Karpas-422 (cell line): ENCODE measurements around the gene ITIH2. TPM values are rescaled to one million over a fixed set of nuclear protein-coding genes. Genes with fewer than 3 reads are reported as not detected.
"Not testable (repeated sequence)": the region's sequence is repeated elsewhere in the genome, so short reads cannot be mapped to it uniquely, and the experiment has no call there.

Experiments used
- DNase-seq: peaks from one replicate; pipeline ENCODE4 v3.0.0-alpha.2; 2015
- H2AFZ ChIP-seq: fragments of 200-600 bp; sonication (generic); 2 replicates; pipeline ENCODE4 v1.6.1; 2014; ENCODE audit warnings: antibody characterized with exemption, low read length, mixed read lengths
- H3K27ac ChIP-seq: fragments of 200-600 bp; sonication (generic); 2 replicates; pipeline ENCODE4 v1.5.1; 2014; ENCODE audit warnings: mild to moderate bottlenecking, low read length, moderate library complexity
- H3K27me3 ChIP-seq: fragments of 200-600 bp; sonication (generic); 2 replicates; pipeline ENCODE4 v1.6.1; 2014; ENCODE audit warnings: low read length, mixed read lengths
- H3K36me3 ChIP-seq: fragments of 200-600 bp; sonication (generic); 2 replicates; pipeline ENCODE4 v1.6.1; 2014; ENCODE audit warnings: low read length, mixed read lengths; ENCODE audit not compliant: insufficient read depth
- H3K4me1 ChIP-seq: fragments of 200-600 bp; sonication (generic); 2 replicates; pipeline ENCODE4 v1.6.1; 2014; ENCODE audit warnings: mild to moderate bottlenecking, low read length, mixed read lengths
- H3K4me2 ChIP-seq: fragments of 200-600 bp; sonication (generic); 2 replicates; pipeline ENCODE4 v1.6.1; 2014; ENCODE audit warnings: low read length, low read depth, mild to moderate bottlenecking; ENCODE audit not compliant: poor library complexity, severe bottlenecking
- H3K4me3 ChIP-seq: fragments of 200-600 bp; sonication (generic); 2 replicates; pipeline ENCODE4 v1.5.1; 2014; ENCODE audit warnings: mild to moderate bottlenecking, antibody characterized with exemption, low read length, mixed read lengths
- H3K79me2 ChIP-seq: fragments of 200-600 bp; sonication (generic); 2 replicates; pipeline ENCODE4 v1.6.1; 2014; ENCODE audit warnings: mild to moderate bottlenecking, low read length, mixed read lengths
- H3K9ac ChIP-seq: fragments of 200-600 bp; sonication (generic); 2 replicates; pipeline ENCODE4 v1.6.0; 2014; ENCODE audit warnings: low read length
- H3K9me2 ChIP-seq: fragments of 200-600 bp; sonication (generic), shearing (Covaris generic); replicated peaks from 2 replicates; pipeline ENCODE4 v1.6.0; 2014; ENCODE audit warnings: mild to moderate bottlenecking, low read length, moderate library complexity; ENCODE audit not compliant: insufficient read depth
- H3K9me3 ChIP-seq: fragments of 300-700, 200-600 bp; sonication (generic); 2 replicates; pipeline ENCODE4 v1.6.1; 2014; ENCODE audit warnings: low read length, mixed read lengths
- H4K20me1 ChIP-seq: fragments of 200-600 bp; sonication (generic); 2 replicates; pipeline ENCODE4 v1.6.1; 2014; ENCODE audit warnings: mild to moderate bottlenecking, antibody characterized with exemption, low read length, low read depth; ENCODE audit not compliant: insufficient read depth
- total RNA-seq: library from RNA; depleted of rRNA; stranded (reverse); fragments of >200 nt; shearing (Covaris generic); gene quantifications from 2 replicates; pipeline ENCODE4 v1.2.3, GENCODE V29; 2014; ENCODE audit warnings: low replicate concordance

The ITIH2 gene
- total RNA-seq, 1 experiment from 2014 or later = not detected

GRCh38 chr10:7667262-7668141 lies 35.6 kb upstream of the ITIH2 start:
- Histone ChIP-seq H3K4me2 (no peak overlapping the region), H3K9me2 (no peaks in the 10 kb centered on the region), H2AFZ (no peak overlapping the region), H4K20me1 (no peaks in the 10 kb centered on the region), H3K36me3 (no peaks in the 10 kb centered on the region), H3K4me1 (no peaks in the 10 kb centered on the region), H3K4me3 (no peak overlapping the region), H3K27ac (no peak overlapping the region), H3K9ac (no peak overlapping the region), H3K9me3 (no peaks in the 10 kb centered on the region), H3K79me2 (no peaks in the 10 kb centered on the region), H3K27me3 (0 out of 2 replicates have a peak, but pooled peaks cover 2% of the 10 kb centered on the region)
- no peak for DNase-seq

- no peaks in the 10 kb centered on the region for H3K79me2 ChIP-seq
- H4K20me1 ChIP-seq = no peaks in the 10 kb centered on the region
- no peak overlapping the region for H3K27ac ChIP-seq
- H3K36me3 ChIP-seq = no peaks in the 10 kb centered on the region
- H3K4me2 ChIP-seq = no peak overlapping the region
- no peak for DNase-seq
- no peak overlapping the region for H3K4me3 ChIP-seq
- H3K9ac ChIP-seq = no peak overlapping the region
- H2AFZ ChIP-seq = no peak overlapping the region
- no peaks in the 10 kb centered on the region for H3K9me3 ChIP-seq
- no peaks in the 10 kb centered on the region for H3K4me1 ChIP-seq
- H3K27me3 ChIP-seq = no peaks in the 10 kb centered on the region
- no peaks in the 10 kb centered on the region for H3K9me2 ChIP-seq
Observed at GRCh38 chr10:7670157-7670556, 33.0 kb upstream of the ITIH2 start.

GRCh38 chr10:7672341-7673134 lies 30.6 kb upstream of the ITIH2 start:
- Histone ChIP-seq H3K27ac (no peak overlapping the region), H3K4me1 (no peaks in the 10 kb centered on the region), H3K36me3 (no peaks in the 10 kb centered on the region), H3K9ac (no peak overlapping the region), H3K79me2 (no peaks in the 10 kb centered on the region), H3K9me2 (no peaks in the 10 kb centered on the region), H3K4me2 (no peak overlapping the region), H2AFZ (no peak overlapping the region), H3K27me3 (no peaks in the 10 kb centered on the region), H3K4me3 (no peak overlapping the region), H3K9me3 (no peaks in the 10 kb centered on the region), H4K20me1 (no peaks in the 10 kb centered on the region)
- DNase-seq = no peak

GRCh38 chr10:7679256-7679655 lies 23.9 kb upstream of the ITIH2 start:
- no peaks in the 10 kb centered on the region for H3K4me1 ChIP-seq
- no peak overlapping the region for H3K9ac ChIP-seq

GRCh38 chr10:7680078-7680477 lies 23.0 kb upstream of the ITIH2 start:
- H3K27ac ChIP-seq, H3K27me3 ChIP-seq, H3K36me3 ChIP-seq, H4K20me1 ChIP-seq, H2AFZ ChIP-seq, H3K4me2 ChIP-seq, H3K79me2 ChIP-seq, H3K9me2 ChIP-seq, H3K9me3 ChIP-seq, H3K4me1 ChIP-seq, H3K9ac ChIP-seq, H3K4me3 ChIP-seq, DNase-seq: not testable (repeated sequence)

More at GRCh38 chr10:7679256-7679655, 23.9 kb upstream of the ITIH2 start:
- Histone ChIP-seq H2AFZ (no peak overlapping the region), H3K27me3 (no peaks in the 10 kb centered on the region), H3K79me2 (no peaks in the 10 kb centered on the region), H3K9me2 (no peaks in the 10 kb centered on the region), H3K27ac (no peak overlapping the region), H3K4me3 (no peak overlapping the region), H3K36me3 (no peaks in the 10 kb centered on the region), H3K4me2 (no peak overlapping the region), H3K9me3 (no peaks in the 10 kb centered on the region), H4K20me1 (no peaks in the 10 kb centered on the region)
- no peak for DNase-seq

GRCh38 chr10:7686351-7687171 lies 16.6 kb upstream of the ITIH2 start:
- Histone ChIP-seq H3K79me2 (no peaks in the 10 kb centered on the region), H3K27me3 (no peaks in the 10 kb centered on the region), H4K20me1 (no peaks in the 10 kb centered on the region), H3K27ac (no peak overlapping the region), H3K4me1 (peaks cover 6% of the 10 kb centered on the region), H3K4me3 (no peak overlapping the region), H3K9me3 (0 out of 2 replicates have a peak, but pooled peaks cover 3% of the 10 kb centered on the region), H3K36me3 (no peaks in the 10 kb centered on the region), H3K9ac (no peak overlapping the region), H2AFZ (0 out of 2 replicates have a peak overlapping the region, but pooled peaks have one; percentile 2), H3K4me2 (peak overlapping the region; percentile 16), H3K9me2 (no peaks in the 10 kb centered on the region)
- DNase-seq = no peak

GRCh38 chr10:7687228-7687907 lies 15.7 kb upstream of the ITIH2 start:
- H3K27ac ChIP-seq = no peak overlapping the region
- H3K4me3 ChIP-seq = no peak overlapping the region
- H3K36me3 ChIP-seq = no peaks in the 10 kb centered on the region
- peak overlapping the region; percentile 16 for H3K4me2 ChIP-seq
- no peaks in the 10 kb centered on the region for H3K79me2 ChIP-seq
- H3K9me3 ChIP-seq = 0 out of 2 replicates have a peak, but pooled peaks cover 3% of the 10 kb centered on the region
- DNase-seq = peak; percentile 95
- H2AFZ ChIP-seq = 0 out of 2 replicates have a peak overlapping the region, but pooled peaks have one; percentile 2
- H4K20me1 ChIP-seq = no peaks in the 10 kb centered on the region
- H3K9ac ChIP-seq = no peak overlapping the region
- no peaks in the 10 kb centered on the region for H3K27me3 ChIP-seq
- peaks cover 6% of the 10 kb centered on the region for H3K4me1 ChIP-seq
- no peaks in the 10 kb centered on the region for H3K9me2 ChIP-seq
